Choroid plexus epithelial cell (primary cell): ENCODE results near the gene MMRN1.
"Not testable (repeated sequence)": the region's sequence is repeated elsewhere in the genome, so short reads cannot be mapped to it uniquely, and the experiment has no call there.

Experiments used
- DNase-seq: peaks from one replicate; pipeline ENCODE4 v3.0.0-alpha.2; 2010; ENCODE audit warnings: low read depth
- H3K4me3 ChIP-seq: 2 replicates; pipeline ENCODE4 v1.5.1; 2011; ENCODE audit warnings: low read depth, mild to moderate bottlenecking, control low read depth, low read length, moderate library complexity
- TF ChIP-seq, protein P1 (sequence below): conservative IDR thresholded peaks from 2 replicates; pipeline ENCODE4 v1.5.1; 2011; ENCODE audit warnings: low read depth, mild to moderate bottlenecking, control low read depth, inconsistent platforms, low read length, moderate library complexity

MMRN1 gene

DNA sequence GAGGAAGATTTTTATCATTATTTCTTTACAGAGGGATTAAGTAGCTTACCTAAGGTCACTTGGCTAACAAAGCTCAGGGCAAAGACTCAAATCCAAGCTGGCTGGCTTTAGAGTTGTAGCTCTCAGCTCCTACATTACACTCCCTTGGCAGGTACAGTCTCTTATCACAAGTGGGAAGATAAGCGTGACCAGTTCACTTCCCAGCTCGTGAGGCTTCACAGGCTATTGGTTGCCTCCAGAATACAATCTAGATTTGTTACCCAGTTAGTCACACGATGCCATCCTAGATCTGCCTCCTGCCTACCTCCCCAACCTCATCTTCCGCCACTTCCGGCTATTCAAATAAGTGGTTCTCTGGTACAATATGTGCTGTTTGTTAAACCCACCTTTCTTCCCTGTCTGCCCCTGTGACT, 3.7 kb downstream of the MMRN1 start:
- TF ChIP-seq, protein P1, sequence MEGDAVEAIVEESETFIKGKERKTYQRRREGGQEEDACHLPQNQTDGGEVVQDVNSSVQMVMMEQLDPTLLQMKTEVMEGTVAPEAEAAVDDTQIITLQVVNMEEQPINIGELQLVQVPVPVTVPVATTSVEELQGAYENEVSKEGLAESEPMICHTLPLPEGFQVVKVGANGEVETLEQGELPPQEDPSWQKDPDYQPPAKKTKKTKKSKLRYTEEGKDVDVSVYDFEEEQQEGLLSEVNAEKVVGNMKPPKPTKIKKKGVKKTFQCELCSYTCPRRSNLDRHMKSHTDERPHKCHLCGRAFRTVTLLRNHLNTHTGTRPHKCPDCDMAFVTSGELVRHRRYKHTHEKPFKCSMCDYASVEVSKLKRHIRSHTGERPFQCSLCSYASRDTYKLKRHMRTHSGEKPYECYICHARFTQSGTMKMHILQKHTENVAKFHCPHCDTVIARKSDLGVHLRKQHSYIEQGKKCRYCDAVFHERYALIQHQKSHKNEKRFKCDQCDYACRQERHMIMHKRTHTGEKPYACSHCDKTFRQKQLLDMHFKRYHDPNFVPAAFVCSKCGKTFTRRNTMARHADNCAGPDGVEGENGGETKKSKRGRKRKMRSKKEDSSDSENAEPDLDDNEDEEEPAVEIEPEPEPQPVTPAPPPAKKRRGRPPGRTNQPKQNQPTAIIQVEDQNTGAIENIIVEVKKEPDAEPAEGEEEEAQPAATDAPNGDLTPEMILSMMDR = no peak
- H3K4me3 ChIP-seq = no peak overlapping the region
- DNase-seq = no peak

DNA sequence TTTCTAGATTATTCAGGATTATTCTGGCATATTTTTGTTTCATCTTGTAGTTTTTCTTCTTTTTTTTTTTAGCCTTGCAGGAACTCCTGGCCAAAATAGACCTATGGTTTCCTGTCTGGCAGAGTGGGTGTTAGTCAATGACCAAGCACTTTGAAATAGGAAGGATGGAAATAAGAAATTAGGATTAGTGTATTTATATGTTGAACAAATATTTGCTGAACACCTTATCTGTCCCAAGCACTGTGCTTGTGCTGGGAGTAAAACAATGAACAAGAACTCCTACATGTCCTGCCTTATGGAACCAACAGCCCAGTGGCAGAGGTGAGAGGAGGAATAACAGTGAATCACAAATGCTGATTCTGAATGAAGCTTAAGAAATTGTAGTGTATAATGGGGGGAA, 4.5 kb downstream of the MMRN1 start:
- DNase-seq = no peak
- TF ChIP-seq, protein P1 = no peak

DNA sequence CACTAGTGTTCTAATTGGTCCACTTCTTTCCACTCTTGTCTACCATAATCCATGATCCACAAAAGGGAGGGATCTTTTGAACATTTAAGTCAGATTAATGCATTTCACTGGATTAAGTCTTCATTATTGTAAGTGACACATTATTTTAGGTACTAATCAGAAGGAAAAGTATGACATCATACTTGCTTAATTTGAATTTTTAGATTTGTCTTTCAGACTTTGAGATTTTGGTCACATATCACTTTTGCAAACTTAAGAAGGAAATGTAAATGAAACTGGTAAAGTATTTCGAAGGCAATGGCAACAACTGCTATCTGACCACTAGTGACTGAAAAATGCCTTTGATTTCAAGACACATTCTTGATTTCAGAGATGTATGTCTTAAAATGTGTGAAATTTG, 5.2 kb downstream of the MMRN1 start:
- no peak overlapping the region for H3K4me3 ChIP-seq
- DNase-seq = no peak
- TF ChIP-seq, protein P1 = no peak

More for the DNA sequence above, 4.5 kb downstream of the MMRN1 start:
- no peak overlapping the region for H3K4me3 ChIP-seq

DNA sequence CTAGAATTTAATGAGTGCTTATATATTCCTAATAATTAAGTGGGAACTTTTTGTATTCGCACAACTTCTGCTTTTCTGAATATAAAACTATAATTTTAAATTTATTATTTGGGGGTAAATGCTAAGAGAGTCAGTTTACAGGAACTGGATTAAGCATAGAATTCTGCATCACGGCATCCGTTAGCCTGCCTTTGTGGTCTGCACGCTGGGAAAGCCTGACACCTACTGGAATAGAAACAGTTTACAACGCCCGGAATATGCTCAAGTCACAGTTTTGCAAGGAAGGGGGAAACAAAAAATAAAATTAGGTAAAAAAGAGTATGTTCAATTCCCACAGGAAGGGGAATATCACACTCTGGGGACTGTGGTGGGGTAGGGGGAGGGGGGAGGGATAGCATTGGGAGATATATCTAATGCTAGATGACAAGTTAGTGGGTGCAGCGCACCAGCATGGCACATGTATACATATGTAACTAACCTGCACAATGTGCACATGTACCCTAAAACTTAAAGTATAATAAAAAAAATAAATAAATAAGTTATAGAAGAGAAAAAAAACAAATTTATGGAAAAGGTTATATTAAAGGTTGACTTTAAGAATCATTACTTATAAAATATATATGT, 7.3 kb downstream of the MMRN1 start:
- TF ChIP-seq, protein P1 = peak; percentile 88
- H3K4me3 ChIP-seq = not testable (repeated sequence)
- peak; percentile 81 for DNase-seq

DNA sequence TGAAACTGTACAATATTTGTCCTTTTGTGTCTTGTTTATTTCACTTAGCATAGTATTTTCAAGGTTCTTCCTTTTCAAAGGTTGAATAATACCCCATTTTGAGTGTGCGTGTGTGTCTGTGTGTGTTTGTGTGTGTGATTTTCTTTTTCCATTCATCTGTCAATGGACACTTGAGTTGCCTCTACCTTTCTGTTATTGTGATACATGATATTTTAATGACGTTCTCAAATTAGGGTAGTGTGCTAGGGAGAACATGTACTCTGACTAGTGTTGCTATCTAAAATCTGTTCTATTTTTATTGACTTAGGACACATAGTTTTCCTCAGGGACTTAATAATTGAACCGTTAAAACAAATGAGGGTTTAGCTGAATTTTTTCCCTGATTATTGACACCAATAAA, 9.9 kb downstream of the MMRN1 start:
- TF ChIP-seq, protein P1 = no peak
- H3K4me3 ChIP-seq = no peak overlapping the region
- no peak for DNase-seq

DNA sequence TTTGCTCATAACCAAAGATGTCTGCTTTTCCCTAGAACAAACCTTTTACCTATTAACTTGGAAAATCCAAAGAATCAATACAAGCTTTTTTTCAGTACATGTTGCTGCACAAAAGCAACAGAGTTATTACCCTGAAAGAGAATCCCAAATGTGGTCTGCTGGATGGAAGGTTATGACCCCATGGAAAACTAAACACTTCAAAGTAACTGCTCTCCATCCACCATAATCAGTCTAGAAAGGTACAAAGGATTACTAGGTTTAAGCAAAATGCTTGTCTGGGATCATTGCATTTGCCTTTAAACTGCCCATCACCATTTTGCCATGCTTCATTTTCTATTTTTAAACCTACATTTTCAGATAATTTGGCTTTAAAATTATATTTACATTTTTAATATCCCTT, 11.7 kb downstream of the MMRN1 start:
- TF ChIP-seq, protein P1 = no peak
- no peak overlapping the region for H3K4me3 ChIP-seq
- no peak for DNase-seq

DNA sequence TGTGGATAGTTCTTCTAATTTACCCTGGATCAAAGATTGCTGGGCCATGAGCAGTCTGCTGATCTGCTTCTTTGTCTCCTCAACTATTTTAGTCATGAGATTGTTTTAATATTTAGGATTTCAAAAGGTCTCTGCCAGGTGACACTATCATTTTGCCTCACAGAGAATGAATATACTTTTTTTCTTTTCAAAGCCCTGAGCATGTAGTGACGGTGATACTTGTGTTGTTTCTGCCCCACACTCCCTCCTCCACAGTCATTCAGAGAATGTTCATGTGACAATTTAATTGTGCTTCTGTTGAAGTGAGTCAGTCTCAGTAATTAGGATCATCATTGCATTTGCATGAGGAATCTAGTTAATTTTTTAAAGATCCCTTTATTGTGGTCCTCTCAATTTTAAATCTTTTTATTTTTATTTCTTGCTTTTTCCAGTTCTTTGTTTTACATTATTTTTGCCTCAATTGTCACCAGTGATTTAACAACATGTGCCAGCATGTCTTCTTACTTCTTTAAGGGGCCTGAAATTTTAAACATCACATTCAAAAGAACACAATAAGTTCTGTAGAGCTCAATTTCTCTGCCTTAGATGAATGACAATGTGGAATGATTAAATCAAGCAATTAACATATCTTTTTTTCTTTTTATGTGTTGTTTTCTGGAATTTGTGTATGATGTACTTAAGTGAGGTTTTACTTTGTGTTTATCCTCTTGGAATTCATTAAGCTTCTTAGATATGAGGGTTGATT, 12.3 kb downstream of the MMRN1 start:
- no peak overlapping the region for H3K4me3 ChIP-seq
- DNase-seq = no peak
- TF ChIP-seq, protein P1 = no peak
